Caco-2 (cell line): ENCODE data around the gene RAPGEF1. TPM values are rescaled to one million over a fixed set of nuclear protein-coding genes. Genes with fewer than 3 reads are reported as not detected.

ENCODE experiments used
- BruUV-seq: library from RNA; stranded (reverse); fragments of 400-500 nt; replicated peaks from 2 replicates; lab custom pipeline; 2021; lab: Mats Ljungman, UMichigan
- CTCF ChIA-PET: fragments of 300-600 bp; sonication (Branson Sonifier 250); formaldehyde crosslinking; loops from one replicate; lab custom pipeline; 2022; ENCODE audit warnings: antibody characterized with exemption; lab: Charles Lee
- POLR2A ChIA-PET: fragments of 300-600 bp; sonication (Branson Sonifier 250); formaldehyde crosslinking; loops from one replicate; lab custom pipeline; 2022; ENCODE audit warnings: antibody characterized with exemption; lab: Charles Lee
- DNase-seq, 2 experiments: peaks; one replicate each; pipeline versions ENCODE4 v3.0.0 to v3.0.0-alpha.2; 2020 to 2022
- H3K27me3 ChIP-seq: replicated peaks from 2 replicates; pipeline ENCODE4 v1.6.0; 2011; ENCODE audit warnings: low read length; ENCODE audit not compliant: control insufficient read depth, insufficient read depth
- H3K36me3 ChIP-seq: 2 replicates; pipeline ENCODE4 v1.5.1; 2011; ENCODE audit warnings: low read length; ENCODE audit not compliant: control insufficient read depth, insufficient read depth
- H3K4me1 ChIP-seq: fragments of 250-450 bp; sonication (Bioruptor Pico); 2 replicates; pipeline ENCODE4 v1.5.1; 2020; ENCODE audit warnings: mild to moderate bottlenecking
- H3K4me3 ChIP-seq: 2 replicates; pipeline ENCODE4 v1.5.1; 2011; ENCODE audit warnings: low read depth, mild to moderate bottlenecking, control low read depth, low read length
- H3K9me3 ChIP-seq: fragments of 250-450 bp; sonication (Bioruptor Pico); 2 replicates; pipeline ENCODE4 v1.5.1; 2020; ENCODE audit warnings: mild to moderate bottlenecking, moderate library complexity
- H3K27ac Mint-ChIP-seq: one replicate; pipeline ENCODE4 v1.8.0; 2022; ENCODE audit warnings: mixed read lengths; ENCODE audit not compliant: unreplicated experiment
- H3K27me3 Mint-ChIP-seq: one replicate; pipeline ENCODE4 v1.8.0; 2022; ENCODE audit warnings: mixed read lengths; ENCODE audit not compliant: insufficient read depth, unreplicated experiment
- H3K36me3 Mint-ChIP-seq: one replicate; pipeline ENCODE4 v1.8.0; 2022; ENCODE audit warnings: mild to moderate bottlenecking, mixed read lengths; ENCODE audit not compliant: insufficient read depth, unreplicated experiment
- H3K4me1 Mint-ChIP-seq: one replicate; pipeline ENCODE4 v1.8.0; 2022; ENCODE audit warnings: low read depth, mixed read lengths; ENCODE audit not compliant: unreplicated experiment
- H3K4me3 Mint-ChIP-seq: one replicate; pipeline ENCODE4 v1.8.0; 2022; ENCODE audit warnings: mild to moderate bottlenecking, moderate library complexity, mixed read lengths; ENCODE audit not compliant: unreplicated experiment
- H3K9me3 Mint-ChIP-seq: one replicate; pipeline ENCODE4 v1.8.0; 2022; ENCODE audit warnings: mixed read lengths; ENCODE audit not compliant: unreplicated experiment
- intact Hi-C: fragments of 100-400 bp; cut with micrococcal nuclease; formaldehyde crosslinking; loops from one replicate; pipeline ENCODE4 v1.10.0; 2022; ENCODE audit not compliant: unreplicated experiment
- total RNA-seq: library from RNA; stranded (reverse); gene quantifications from 2 replicates; pipeline ENCODE4 v1.2.3, GENCODE V29; 2022
- TF ChIP-seq, protein P1 (sequence below), 2 experiments: fragments of 200-600 bp in 1 of 2; IDR thresholded peaks; 1 replicate in 1 of 2; 2 replicates in 1 of 2; pipeline versions ENCODE4 v1.5.1 to v1.8.0; 2011 to 2022; ENCODE audit warnings: antibody characterized with exemption in 1 of 2, control low read depth in 1 of 2, inconsistent platforms in 1 of 2, low read depth in 1 of 2, low read length in 1 of 2, mild to moderate bottlenecking in 1 of 2, moderate library complexity in 1 of 2; ENCODE audit not compliant: insufficient read depth in 1 of 2, severe bottlenecking in 1 of 2, unreplicated experiment in 1 of 2

RAPGEF1 gene
- total RNA-seq, 1 experiment from 2014 or later, result 75.4 TPM

DNA sequence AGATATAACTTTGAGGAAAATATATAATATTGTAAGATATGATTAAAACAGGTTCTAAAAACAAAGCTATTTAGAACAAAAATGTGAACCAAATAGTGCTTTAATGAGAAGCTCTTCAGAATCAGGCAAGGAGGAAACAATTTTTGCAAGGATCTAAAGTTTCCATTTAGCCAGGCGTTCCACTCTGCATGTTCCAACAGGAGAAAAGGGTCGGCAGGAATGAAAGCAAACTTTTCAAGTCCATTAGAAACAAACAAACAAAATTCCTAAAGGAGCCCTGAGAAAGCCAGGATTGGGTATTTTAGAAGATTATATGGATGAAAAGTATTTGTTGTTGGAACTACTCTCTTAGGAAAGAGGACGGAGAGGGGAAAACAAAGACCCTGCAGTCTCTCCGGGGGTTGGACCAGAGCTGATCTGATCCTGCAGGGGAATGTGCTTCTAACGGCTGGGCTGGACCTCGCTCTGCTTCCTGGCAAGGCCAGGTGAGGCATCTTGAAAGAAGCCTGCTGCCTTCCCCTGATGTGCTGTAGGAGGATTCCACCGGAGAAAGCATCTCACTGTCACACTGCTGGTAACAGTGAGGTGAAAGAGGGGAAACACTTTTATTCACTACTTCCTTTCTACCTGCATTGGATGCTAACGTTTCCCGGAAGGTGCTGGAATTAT lies 100.0 kb downstream of the RAPGEF1 start:
- peaks cover 2% of the 10 kb centered on the region; the same call in 1 of the 2 replicates for H3K36me3 ChIP-seq
- H3K4me3 ChIP-seq, result no peak overlapping the region
- no TSS peak for BruUV-seq
- intact Hi-C loops, result loop anchor here (5.0 kb wide), 1 partner anchor 97 kb away; no protein-coding TSS in a partner anchor
- DNase-seq, result no peak
- no peaks in the 10 kb centered on the region for H3K27me3 ChIP-seq
- ChIA-PET CTCF (no interaction called here), POLR2A (interaction anchor here (0.6 kb wide), 1 partner anchor 18 kb away, joined by 4 read pairs; no protein-coding TSS in a partner anchor)
- H3K4me1 ChIP-seq, result peaks cover 28% of the 10 kb centered on the region
- Mint-ChIP-seq H3K4me3 (no peak overlapping the region), H3K27me3 (no peaks in the 10 kb centered on the region), H3K36me3 (peaks cover 10% of the 10 kb centered on the region), H3K4me1 (no peaks in the 10 kb centered on the region), H3K27ac (no peak overlapping the region), H3K9me3 (no peaks in the 10 kb centered on the region)
- TF ChIP-seq, protein P1, sequence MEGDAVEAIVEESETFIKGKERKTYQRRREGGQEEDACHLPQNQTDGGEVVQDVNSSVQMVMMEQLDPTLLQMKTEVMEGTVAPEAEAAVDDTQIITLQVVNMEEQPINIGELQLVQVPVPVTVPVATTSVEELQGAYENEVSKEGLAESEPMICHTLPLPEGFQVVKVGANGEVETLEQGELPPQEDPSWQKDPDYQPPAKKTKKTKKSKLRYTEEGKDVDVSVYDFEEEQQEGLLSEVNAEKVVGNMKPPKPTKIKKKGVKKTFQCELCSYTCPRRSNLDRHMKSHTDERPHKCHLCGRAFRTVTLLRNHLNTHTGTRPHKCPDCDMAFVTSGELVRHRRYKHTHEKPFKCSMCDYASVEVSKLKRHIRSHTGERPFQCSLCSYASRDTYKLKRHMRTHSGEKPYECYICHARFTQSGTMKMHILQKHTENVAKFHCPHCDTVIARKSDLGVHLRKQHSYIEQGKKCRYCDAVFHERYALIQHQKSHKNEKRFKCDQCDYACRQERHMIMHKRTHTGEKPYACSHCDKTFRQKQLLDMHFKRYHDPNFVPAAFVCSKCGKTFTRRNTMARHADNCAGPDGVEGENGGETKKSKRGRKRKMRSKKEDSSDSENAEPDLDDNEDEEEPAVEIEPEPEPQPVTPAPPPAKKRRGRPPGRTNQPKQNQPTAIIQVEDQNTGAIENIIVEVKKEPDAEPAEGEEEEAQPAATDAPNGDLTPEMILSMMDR (IDR thresholded peaks at IDR 0.05; ENCODE audit: insufficient read depth in 1 of 2, low read depth in 1 of 2, low read length in 1 of 2, severe bottlenecking in 1 of 2, unreplicated experiment in 1 of 2), result no peak
- H3K9me3 ChIP-seq, result no peaks in the 10 kb centered on the region

DNA sequence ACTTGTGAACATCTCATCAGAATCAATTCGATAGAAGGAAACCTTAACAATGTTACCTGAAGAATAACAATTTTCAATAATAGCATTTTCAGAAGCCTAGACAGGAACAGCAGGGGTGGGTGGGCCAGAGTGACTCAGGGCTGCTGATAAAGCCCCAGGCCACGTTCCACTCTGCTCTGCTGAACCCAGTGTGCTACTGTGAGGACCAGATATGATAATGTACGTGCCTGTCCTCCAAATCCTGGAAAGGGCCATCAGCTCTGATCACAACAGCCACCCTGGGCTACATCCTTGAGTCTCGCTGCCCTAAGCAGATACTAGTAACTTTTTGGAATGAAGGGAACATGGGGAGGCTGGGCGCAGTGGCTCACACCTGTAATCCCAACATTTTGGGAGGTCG lies 103.3 kb downstream of the RAPGEF1 start:
- Mint-ChIP-seq H3K4me1 (no peaks in the 10 kb centered on the region), H3K4me3 (no peak overlapping the region), H3K9me3 (no peaks in the 10 kb centered on the region), H3K27ac (peak overlapping the region; percentile 69), H3K27me3 (no peaks in the 10 kb centered on the region), H3K36me3 (peaks cover 23% of the 10 kb centered on the region)
- Histone ChIP-seq H3K36me3 (peaks cover 2% of the 10 kb centered on the region; the same call in 1 of the 2 replicates), H3K4me1 (peaks cover 18% of the 10 kb centered on the region), H3K27me3 (no peaks in the 10 kb centered on the region), H3K4me3 (no peak overlapping the region), H3K9me3 (no peaks in the 10 kb centered on the region)
- intact Hi-C loops, result loop anchor here (5.0 kb wide), 1 partner anchor 101 kb away; no protein-coding TSS in a partner anchor
- TF ChIP-seq, protein P1 (IDR thresholded peaks at IDR 0.05; ENCODE audit: insufficient read depth in 1 of 2, low read depth in 1 of 2, low read length in 1 of 2, severe bottlenecking in 1 of 2, unreplicated experiment in 1 of 2), result no peak
- CTCF ChIA-PET, result no interaction called here
- no peak for DNase-seq
- POLR2A ChIA-PET, result no interaction called here
- no TSS peak for BruUV-seq

DNA sequence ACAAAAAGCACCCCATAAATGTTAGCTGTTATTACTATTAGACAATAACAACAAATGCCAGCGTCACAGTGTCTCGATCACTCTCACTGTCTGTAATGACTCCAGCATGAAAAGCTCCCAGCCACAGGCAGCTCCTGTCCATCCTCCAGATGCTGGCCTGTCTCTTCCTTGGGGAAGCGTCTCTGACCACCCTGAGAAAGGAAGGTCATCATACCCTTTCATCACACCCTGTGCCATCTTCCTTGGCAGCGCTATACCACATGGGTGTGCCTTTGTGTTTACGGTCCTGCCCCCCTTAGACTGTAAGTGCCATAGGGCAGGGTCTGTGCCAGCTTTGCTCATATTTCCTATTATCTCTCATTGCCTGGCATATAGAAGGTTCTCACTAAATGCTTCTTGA lies 104.0 kb downstream of the RAPGEF1 start:
- H3K4me3 ChIP-seq, result no peak overlapping the region
- CTCF ChIA-PET, result interaction anchor here (0.8 to 0.9 kb wide), 2 partner anchors 44 to 92 kb away, joined by 4 to 10 read pairs; no protein-coding TSS in a partner anchor
- no TSS peak for BruUV-seq
- Mint-ChIP-seq H3K9me3 (no peaks in the 10 kb centered on the region), H3K4me1 (no peaks in the 10 kb centered on the region), H3K27me3 (no peaks in the 10 kb centered on the region), H3K36me3 (peaks cover 28% of the 10 kb centered on the region), H3K27ac (peak overlapping the region; percentile 69), H3K4me3 (no peak overlapping the region)
- peaks cover 2% of the 10 kb centered on the region; the same call in 1 of the 2 replicates for H3K36me3 ChIP-seq
- intact Hi-C loops, result loop anchor here (5.0 kb wide), 1 partner anchor 101 kb away; no protein-coding TSS in a partner anchor
- H3K9me3 ChIP-seq, result no peaks in the 10 kb centered on the region
- POLR2A ChIA-PET, result interaction anchor here (0.7 kb wide), 1 partner anchor 29 kb away, joined by 5 read pairs; no protein-coding TSS in a partner anchor
- H3K27me3 ChIP-seq, result no peaks in the 10 kb centered on the region
- TF ChIP-seq, protein P1 (IDR thresholded peaks at IDR 0.05; ENCODE audit: insufficient read depth in 1 of 2, low read depth in 1 of 2, low read length in 1 of 2, severe bottlenecking in 1 of 2, unreplicated experiment in 1 of 2), result no peak
- DNase-seq, result no peak
- H3K4me1 ChIP-seq, result peaks cover 15% of the 10 kb centered on the region
